Measurements from ENCODE around the gene AFDN.
"Not testable (repeated sequence)": the region's sequence is repeated elsewhere in the genome, so short reads cannot be mapped to it uniquely, and the experiment has no call there.

The AFDN gene

GRCh38 chr6:167966540-167966905 lies 139.8 kb downstream of the AFDN start:
- no peaks in the 10 kb centered on the region for H3K4me1 ChIP-seq (ENCODE audit: insufficient read depth, low read length)
- no peaks in the 10 kb centered on the region for H3K9me3 ChIP-seq (ENCODE audit: low read length)
- H3K27me3 ChIP-seq (ENCODE audit: control insufficient read depth in 1 of 2, insufficient read depth in 2 of 2, low read length in 2 of 2), result no peaks in the 10 kb centered on the region
- H3K27ac ChIP-seq (ENCODE audit: low read depth, low read length), result no peak overlapping the region
- H3K9ac ChIP-seq (ENCODE audit: low read length), result no peak overlapping the region
- peaks cover 48% of the 10 kb centered on the region for H3K36me3 ChIP-seq (ENCODE audit: insufficient read depth, low read length)
- no peak overlapping the region for H3K4me3 ChIP-seq (ENCODE audit: low read depth in 1 of 2, low read length in 2 of 2)

GRCh38 chr6:167968091-167968490 lies 141.4 kb downstream of the AFDN start:
- H3K36me3 ChIP-seq (ENCODE audit: insufficient read depth, low read length), result peaks cover 41% of the 10 kb centered on the region

GRCh38 chr6:167970230-167970629 lies 143.5 kb downstream of the AFDN start:
- Histone ChIP-seq H3K27ac (ENCODE audit: low read depth, low read length) (no peak overlapping the region), H3K9ac (ENCODE audit: low read length) (no peak overlapping the region), H3K27me3 (ENCODE audit: control insufficient read depth in 1 of 2, insufficient read depth in 2 of 2, low read length in 2 of 2) (no peaks in the 10 kb centered on the region), H3K36me3 (ENCODE audit: insufficient read depth, low read length) (peaks cover 34% of the 10 kb centered on the region), H3K4me1 (ENCODE audit: insufficient read depth, low read length) (no peaks in the 10 kb centered on the region), H3K4me3 (ENCODE audit: low read depth in 1 of 2, low read length in 2 of 2) (no peak overlapping the region), H3K9me3 (ENCODE audit: low read length) (no peaks in the 10 kb centered on the region)

More at GRCh38 chr6:167968091-167968490, 141.4 kb downstream of the AFDN start:
- Histone ChIP-seq H3K27me3 (ENCODE audit: control insufficient read depth in 1 of 2, insufficient read depth in 2 of 2, low read length in 2 of 2) (no peaks in the 10 kb centered on the region), H3K27ac (ENCODE audit: low read depth, low read length) (no peak overlapping the region), H3K4me1 (ENCODE audit: insufficient read depth, low read length) (no peaks in the 10 kb centered on the region), H3K9me3 (ENCODE audit: low read length) (no peaks in the 10 kb centered on the region), H3K4me3 (ENCODE audit: low read depth in 1 of 2, low read length in 2 of 2) (no peak overlapping the region), H3K9ac (ENCODE audit: low read length) (no peak overlapping the region)

- Histone ChIP-seq H3K4me3 (ENCODE audit: low read depth in 1 of 2, low read length in 2 of 2) (no peak overlapping the region), H3K36me3 (ENCODE audit: insufficient read depth, low read length) (peaks cover 18% of the 10 kb centered on the region), H3K9me3 (ENCODE audit: low read length) (no peaks in the 10 kb centered on the region), H3K27me3 (ENCODE audit: control insufficient read depth in 1 of 2, insufficient read depth in 2 of 2, low read length in 2 of 2) (no peaks in the 10 kb centered on the region), H3K4me1 (ENCODE audit: insufficient read depth, low read length) (no peaks in the 10 kb centered on the region), H3K9ac (ENCODE audit: low read length) (no peak overlapping the region), H3K27ac (ENCODE audit: low read depth, low read length) (no peak overlapping the region)
These were observed 145.5 kb downstream of the AFDN start for GRCh38 chr6:167972193-167972592.

GRCh38 chr6:167973148-167973885 lies 146.6 kb downstream of the AFDN start:
- Histone ChIP-seq H3K27me3 (ENCODE audit: control insufficient read depth in 1 of 2, insufficient read depth in 2 of 2, low read length in 2 of 2) (no peaks in the 10 kb centered on the region), H3K4me1 (ENCODE audit: insufficient read depth, low read length) (no peaks in the 10 kb centered on the region), H3K9me3 (ENCODE audit: low read length) (no peaks in the 10 kb centered on the region), H3K4me3 (ENCODE audit: low read depth in 1 of 2, low read length in 2 of 2) (no peak overlapping the region), H3K27ac (ENCODE audit: low read depth, low read length) (no peak overlapping the region), H3K36me3 (ENCODE audit: insufficient read depth, low read length) (peaks cover 18% of the 10 kb centered on the region), H3K9ac (ENCODE audit: low read length) (no peak overlapping the region)

GRCh38 chr6:167974640-167975344 lies 148.1 kb downstream of the AFDN start:
- no peak overlapping the region for H3K4me3 ChIP-seq (ENCODE audit: low read depth in 1 of 2, low read length in 2 of 2)
- H3K4me1 ChIP-seq (ENCODE audit: insufficient read depth, low read length), result no peaks in the 10 kb centered on the region
- H3K27me3 ChIP-seq (ENCODE audit: control insufficient read depth in 1 of 2, insufficient read depth in 2 of 2, low read length in 2 of 2), result no peaks in the 10 kb centered on the region
- H3K27ac ChIP-seq (ENCODE audit: low read depth, low read length), result no peak overlapping the region
- H3K36me3 ChIP-seq (ENCODE audit: insufficient read depth, low read length), result peaks cover 6% of the 10 kb centered on the region
- no peaks in the 10 kb centered on the region for H3K9me3 ChIP-seq (ENCODE audit: low read length)
- no peak overlapping the region for H3K9ac ChIP-seq (ENCODE audit: low read length)

GRCh38 chr6:167975458-167975857 lies 148.7 kb downstream of the AFDN start:
- no peak overlapping the region for H3K9ac ChIP-seq (ENCODE audit: low read length)

GRCh38 chr6:167976116-167976657 lies 149.5 kb downstream of the AFDN start:
- not testable (repeated sequence) for H3K4me1 ChIP-seq (ENCODE audit: insufficient read depth, low read length); H3K27ac ChIP-seq (ENCODE audit: low read depth, low read length)

More at GRCh38 chr6:167975458-167975857, 148.7 kb downstream of the AFDN start:
- Histone ChIP-seq H3K36me3 (ENCODE audit: insufficient read depth, low read length) (no peaks in the 10 kb centered on the region), H3K9me3 (ENCODE audit: low read length) (no peaks in the 10 kb centered on the region), H3K27me3 (ENCODE audit: control insufficient read depth in 1 of 2, insufficient read depth in 2 of 2, low read length in 2 of 2) (no peaks in the 10 kb centered on the region), H3K4me1 (ENCODE audit: insufficient read depth, low read length) (no peaks in the 10 kb centered on the region), H3K27ac (ENCODE audit: low read depth, low read length) (no peak overlapping the region), H3K4me3 (ENCODE audit: low read depth in 1 of 2, low read length in 2 of 2) (no peak overlapping the region)

GRCh38 chr6:167976708-167977107 lies 150.0 kb downstream of the AFDN start:
- H3K9ac ChIP-seq (ENCODE audit: low read length), result no peak overlapping the region
- H3K4me1 ChIP-seq (ENCODE audit: insufficient read depth, low read length), result no peaks in the 10 kb centered on the region
- H3K9me3 ChIP-seq (ENCODE audit: low read length), result no peaks in the 10 kb centered on the region
- no peaks in the 10 kb centered on the region for H3K27me3 ChIP-seq (ENCODE audit: control insufficient read depth in 1 of 2, insufficient read depth in 2 of 2, low read length in 2 of 2)
- no peaks in the 10 kb centered on the region for H3K36me3 ChIP-seq (ENCODE audit: insufficient read depth, low read length)
- H3K27ac ChIP-seq (ENCODE audit: low read depth, low read length), result no peak overlapping the region
- no peak overlapping the region for H3K4me3 ChIP-seq (ENCODE audit: low read depth in 1 of 2, low read length in 2 of 2)

More at GRCh38 chr6:167976116-167976657, 149.5 kb downstream of the AFDN start:
- not testable (repeated sequence) for H3K4me3 ChIP-seq (ENCODE audit: low read depth in 1 of 2, low read length in 2 of 2); H3K36me3 ChIP-seq (ENCODE audit: insufficient read depth, low read length); H3K9me3 ChIP-seq (ENCODE audit: low read length); H3K9ac ChIP-seq (ENCODE audit: low read length); H3K27me3 ChIP-seq (ENCODE audit: control insufficient read depth in 1 of 2, insufficient read depth in 2 of 2, low read length in 2 of 2)

- no peaks in the 10 kb centered on the region for H3K27me3 ChIP-seq (ENCODE audit: control insufficient read depth in 1 of 2, insufficient read depth in 2 of 2, low read length in 2 of 2)
- H3K27ac ChIP-seq (ENCODE audit: low read depth, low read length), result no peak overlapping the region
- H3K36me3 ChIP-seq (ENCODE audit: insufficient read depth, low read length), result no peaks in the 10 kb centered on the region
- H3K4me1 ChIP-seq (ENCODE audit: insufficient read depth, low read length), result no peaks in the 10 kb centered on the region
- no peaks in the 10 kb centered on the region for H3K9me3 ChIP-seq (ENCODE audit: low read length)
- no peak overlapping the region for H3K4me3 ChIP-seq (ENCODE audit: low read depth in 1 of 2, low read length in 2 of 2)
- no peak overlapping the region for H3K9ac ChIP-seq (ENCODE audit: low read length)
These were observed 151.2 kb downstream of the AFDN start for GRCh38 chr6:167977717-167978467.

- Histone ChIP-seq H3K4me1 (ENCODE audit: insufficient read depth, low read length) (no peaks in the 10 kb centered on the region), H3K4me3 (ENCODE audit: low read depth in 1 of 2, low read length in 2 of 2) (no peak overlapping the region), H3K36me3 (ENCODE audit: insufficient read depth, low read length) (no peaks in the 10 kb centered on the region), H3K27ac (ENCODE audit: low read depth, low read length) (no peak overlapping the region), H3K9me3 (ENCODE audit: low read length) (no peaks in the 10 kb centered on the region), H3K27me3 (ENCODE audit: control insufficient read depth in 1 of 2, insufficient read depth in 2 of 2, low read length in 2 of 2) (no peaks in the 10 kb centered on the region), H3K9ac (ENCODE audit: low read length) (no peak overlapping the region)
These were observed 151.9 kb downstream of the AFDN start for GRCh38 chr6:167978607-167979006.

Measured in muscle layer of colon (tissue), 2 donors.